Tibial nerve (tissue), 4 donors: ENCODE data around the gene KIAA1217. TPM values are rescaled to one million over a fixed set of nuclear protein-coding genes. Genes with fewer than 3 reads are reported as not detected.

Experiments
- DNase-seq, 2 donors: peaks; one replicate each; pipeline ENCODE4 v3.0.0-alpha.2; 2019; ENCODE audit warnings: low spot score in 2 of 2
- H3K27ac ChIP-seq, 4 donors: fragments of 200-600 bp; sonication (generic) in 3 of 4; one replicate each; pipeline ENCODE4 v1.5.1; 2017 to 2019; ENCODE audit warnings: mild to moderate bottlenecking in 1 of 4
- H3K27me3 ChIP-seq, 2 donors: fragments of 200-600 bp; sonication (generic) in 1 of 2; one replicate each; pipeline versions ENCODE4 v1.5.1 to v1.6.0; 2017 to 2019
- H3K36me3 ChIP-seq, 3 donors: fragments of 200-600 bp; sonication (generic); one replicate each; pipeline ENCODE4 v1.5.1; 2018 to 2019
- H3K4me1 ChIP-seq, 4 donors: fragments of 200-600 bp; sonication (generic) in 3 of 4; one replicate each; pipeline ENCODE4 v1.5.1; 2017 to 2019
- H3K4me3 ChIP-seq, 4 donors: fragments of 200-600 bp; sonication (generic) in 3 of 4; one replicate each; pipeline ENCODE4 v1.5.1; 2017 to 2019; ENCODE audit warnings: mild to moderate bottlenecking in 1 of 4, moderate library complexity in 1 of 4
- H3K9me3 ChIP-seq, 4 donors: fragments of 200-600 bp; sonication (generic) in 3 of 4; one replicate each; pipeline ENCODE4 v1.5.1; 2017 to 2019
- EP300 ChIP-seq, 2 donors: sonication (generic); formaldehyde crosslinking; IDR thresholded peaks; one replicate each; pipeline ENCODE4 v1.6.1; 2017; ENCODE audit warnings: antibody characterized with exemption in 2 of 2, mild to moderate bottlenecking in 1 of 2
- POLR2A ChIP-seq, 2 donors: fragments of 450-650 bp; IDR thresholded peaks; one replicate each; pipeline ENCODE4 v1.6.1; 2017; ENCODE audit warnings: antibody characterized with exemption in 2 of 2, mild to moderate bottlenecking in 2 of 2, moderate library complexity in 2 of 2
- WGBS, 2 donors: methylation state at CpG; one replicate each; pipeline ENCODE4 v1.1.5; 2018; 5-methylcytosine and 5-hydroxymethylcytosine counted together
- total RNA-seq, 4 donors: library from RNA; depleted of rRNA; stranded (reverse); fragments of >200 nt; gene quantifications; one replicate each; pipeline ENCODE4 v1.1.0, GENCODE V29; 2016
- TF ChIP-seq, protein P1 (sequence below), 5 experiments: fragments of 200-600 bp in 3 of 5; fragments of 450-650 bp in 2 of 5; sonication (generic) in 3 of 5; IDR thresholded peaks; one replicate each; pipeline ENCODE4 v1.5.1; 2016 to 2019; ENCODE audit warnings: antibody characterized with exemption in 5 of 5, mild to moderate bottlenecking in 3 of 5, moderate library complexity in 2 of 5

KIAA1217 gene
- total RNA-seq, 4 donors from 2014 or later, result 38.5 to 88.1 (median 58.3) TPM

DNA sequence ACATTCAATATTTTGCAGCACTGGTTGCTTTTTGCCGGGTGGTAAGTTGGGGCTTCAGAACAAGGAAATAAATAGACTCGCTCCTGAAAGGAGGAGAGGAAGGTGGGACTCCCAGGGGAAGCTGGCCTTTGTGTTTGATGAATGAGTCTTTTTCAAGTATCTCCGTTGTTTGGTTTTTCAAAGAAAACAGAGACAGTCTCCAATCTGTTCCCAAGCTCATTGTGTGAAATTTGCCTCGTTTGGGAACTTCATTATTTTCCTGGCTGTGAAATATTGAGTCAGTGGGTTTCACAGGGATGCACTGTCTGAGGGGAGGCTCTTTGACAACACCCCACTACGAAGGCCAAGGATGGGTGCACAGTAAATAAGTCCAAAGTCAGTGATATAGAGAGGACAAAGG, 38.7 kb upstream of the KIAA1217 start:
- WGBS, 2 donors, result 56 to 67% methylated on average over 5 of the region's 5 CpGs
- Histone ChIP-seq H3K4me3 (no peak overlapping the region), H3K27me3 (no peaks in the 10 kb centered on the region), H3K4me1 (no peaks in the 10 kb centered on the region), H3K27ac (no peak overlapping the region), H3K9me3 (peaks cover 0 to 3% (median 0%) of the 10 kb centered on the region in 4 donors), H3K36me3 (no peaks in the 10 kb centered on the region)
- no peak for TF ChIP-seq EP300 (IDR thresholded peaks at IDR 0.05)
- TF ChIP-seq, protein P1, sequence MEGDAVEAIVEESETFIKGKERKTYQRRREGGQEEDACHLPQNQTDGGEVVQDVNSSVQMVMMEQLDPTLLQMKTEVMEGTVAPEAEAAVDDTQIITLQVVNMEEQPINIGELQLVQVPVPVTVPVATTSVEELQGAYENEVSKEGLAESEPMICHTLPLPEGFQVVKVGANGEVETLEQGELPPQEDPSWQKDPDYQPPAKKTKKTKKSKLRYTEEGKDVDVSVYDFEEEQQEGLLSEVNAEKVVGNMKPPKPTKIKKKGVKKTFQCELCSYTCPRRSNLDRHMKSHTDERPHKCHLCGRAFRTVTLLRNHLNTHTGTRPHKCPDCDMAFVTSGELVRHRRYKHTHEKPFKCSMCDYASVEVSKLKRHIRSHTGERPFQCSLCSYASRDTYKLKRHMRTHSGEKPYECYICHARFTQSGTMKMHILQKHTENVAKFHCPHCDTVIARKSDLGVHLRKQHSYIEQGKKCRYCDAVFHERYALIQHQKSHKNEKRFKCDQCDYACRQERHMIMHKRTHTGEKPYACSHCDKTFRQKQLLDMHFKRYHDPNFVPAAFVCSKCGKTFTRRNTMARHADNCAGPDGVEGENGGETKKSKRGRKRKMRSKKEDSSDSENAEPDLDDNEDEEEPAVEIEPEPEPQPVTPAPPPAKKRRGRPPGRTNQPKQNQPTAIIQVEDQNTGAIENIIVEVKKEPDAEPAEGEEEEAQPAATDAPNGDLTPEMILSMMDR (IDR thresholded peaks at IDR 0.05), result no peak
- TF ChIP-seq POLR2A (IDR thresholded peaks at IDR 0.05), result no peak
- no peak for DNase-seq

DNA sequence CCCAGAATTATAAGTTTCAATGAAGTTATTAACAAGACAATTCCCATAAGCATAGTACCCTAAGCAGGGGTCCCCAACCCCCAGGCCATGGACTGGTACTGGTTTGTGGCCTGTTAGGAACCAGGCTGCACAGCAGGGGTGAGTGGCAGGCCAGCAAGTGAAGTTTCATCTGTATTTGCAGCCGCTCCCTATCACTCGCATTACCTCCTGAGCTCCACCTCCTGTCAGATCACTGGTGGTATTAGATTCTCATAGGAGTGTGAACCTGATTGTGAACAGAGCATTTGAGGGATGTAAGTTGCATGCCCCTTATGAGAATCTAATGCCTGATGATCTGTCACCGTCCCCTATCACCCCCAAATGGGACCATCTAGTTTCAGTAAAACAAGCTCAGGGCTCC, 36.0 kb upstream of the KIAA1217 start:
- no peaks in the 10 kb centered on the region for H3K36me3 ChIP-seq
- WGBS, 2 donors, result 96 to 97% methylated on average over 3 of the region's 3 CpGs
- H3K9me3 ChIP-seq, result peaks cover 0 to 13% (median 0%) of the 10 kb centered on the region in 4 donors
- H3K4me1 ChIP-seq, result no peaks in the 10 kb centered on the region
- no peak for DNase-seq
- no peak for TF ChIP-seq POLR2A (IDR thresholded peaks at IDR 0.05)
- no peak for TF ChIP-seq EP300 (IDR thresholded peaks at IDR 0.05)
- TF ChIP-seq, protein P1 (IDR thresholded peaks at IDR 0.05), result no peak
- H3K27ac ChIP-seq, result no peak overlapping the region
- no peak overlapping the region for H3K4me3 ChIP-seq
- H3K27me3 ChIP-seq, result no peaks in the 10 kb centered on the region

DNA sequence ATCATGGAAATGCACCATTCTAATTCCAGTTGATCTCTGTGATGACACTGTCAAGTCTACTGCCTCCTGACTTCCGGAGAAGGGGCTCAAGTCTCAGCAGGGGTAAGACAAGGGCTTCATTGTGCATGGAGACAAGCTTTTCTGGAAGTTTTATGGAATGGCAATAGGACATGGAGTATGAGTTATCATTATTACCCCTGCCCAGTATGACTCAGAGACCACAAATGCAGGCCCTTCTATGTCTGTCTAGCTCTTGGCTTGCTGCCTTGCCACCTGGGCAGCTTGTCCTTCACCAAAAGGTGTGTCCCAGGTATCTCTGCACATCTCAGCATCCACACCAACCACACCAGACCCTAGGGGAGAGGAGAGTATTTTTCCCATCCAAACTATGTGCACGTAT, 34.9 kb upstream of the KIAA1217 start:
- Histone ChIP-seq H3K4me3 (no peak overlapping the region), H3K27ac (no peak overlapping the region), H3K27me3 (no peaks in the 10 kb centered on the region), H3K9me3 (peaks cover 0 to 24% (median under 1%) of the 10 kb centered on the region in 4 donors), H3K36me3 (no peaks in the 10 kb centered on the region), H3K4me1 (no peaks in the 10 kb centered on the region)
- TF ChIP-seq EP300 (IDR thresholded peaks at IDR 0.05), result no peak
- TF ChIP-seq, protein P1 (IDR thresholded peaks at IDR 0.05), result no peak
- TF ChIP-seq POLR2A (IDR thresholded peaks at IDR 0.05), result no peak
- 72 to 82% methylated on average over 2 of the region's 2 CpGs for WGBS, 2 donors
- DNase-seq, result no peak

DNA sequence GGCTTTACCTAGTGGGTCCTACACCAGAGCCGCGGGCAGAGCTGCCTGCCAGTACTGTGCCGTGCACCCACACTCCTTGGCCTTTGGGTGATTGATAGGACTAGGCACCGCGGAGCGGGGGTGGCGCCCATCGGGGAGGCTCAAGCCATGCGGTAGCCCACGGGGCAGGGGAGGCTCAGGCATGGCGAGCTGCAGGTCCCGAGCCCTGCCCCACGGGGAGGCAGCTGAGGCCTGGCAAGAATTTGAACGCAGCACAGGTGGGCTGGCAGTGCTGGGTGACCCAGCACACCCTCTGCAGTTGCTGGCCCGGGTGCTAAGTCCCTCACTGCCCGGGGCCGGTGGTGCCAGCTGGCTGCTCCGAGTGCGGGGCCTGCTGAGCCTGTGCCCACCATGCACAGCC, 32.3 kb upstream of the KIAA1217 start:
- TF ChIP-seq POLR2A (IDR thresholded peaks at IDR 0.05) (no peak), EP300 (IDR thresholded peaks at IDR 0.05) (no peak)
- Histone ChIP-seq H3K36me3 (no peaks in the 10 kb centered on the region), H3K27me3 (no peaks in the 10 kb centered on the region), H3K4me1 (no peaks in the 10 kb centered on the region), H3K9me3 (peaks cover 0 to 30% (median 3%) of the 10 kb centered on the region in 4 donors), H3K4me3 (no peak overlapping the region), H3K27ac (no peak overlapping the region)
- 94 to 97% methylated on average over 6 to 18 of the region's 19 CpGs for WGBS, 2 donors
- no peak for DNase-seq

DNA sequence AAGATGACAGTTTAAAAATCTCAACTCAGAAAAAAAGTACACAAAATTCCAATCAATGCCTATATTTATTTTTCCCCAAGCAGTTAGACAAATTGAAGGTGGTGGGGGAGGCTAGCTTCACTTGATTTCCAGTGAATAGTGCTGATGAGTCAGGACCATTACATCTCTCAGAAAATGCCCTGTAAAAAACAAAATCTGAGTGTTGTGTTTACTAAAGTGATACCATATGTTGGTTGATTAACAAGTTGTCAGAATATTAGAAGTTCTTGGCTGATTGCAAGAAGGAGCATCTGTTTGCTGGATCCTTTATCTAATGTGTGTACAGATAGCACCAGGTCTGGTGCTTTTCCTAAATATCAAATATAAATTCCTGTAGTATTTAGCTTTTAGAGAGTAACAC, 31.3 kb upstream of the KIAA1217 start:
- Histone ChIP-seq H3K36me3 (no peaks in the 10 kb centered on the region), H3K9me3 (peaks cover 0 to 30% (median 3%) of the 10 kb centered on the region in 4 donors), H3K4me3 (no peak overlapping the region), H3K27ac (no peak overlapping the region), H3K4me1 (no peaks in the 10 kb centered on the region), H3K27me3 (no peaks in the 10 kb centered on the region)
- TF ChIP-seq POLR2A (IDR thresholded peaks at IDR 0.05) (no peak), EP300 (IDR thresholded peaks at IDR 0.05) (no peak)
- TF ChIP-seq, protein P1 (IDR thresholded peaks at IDR 0.05), result no peak
- DNase-seq, result no peak

DNA sequence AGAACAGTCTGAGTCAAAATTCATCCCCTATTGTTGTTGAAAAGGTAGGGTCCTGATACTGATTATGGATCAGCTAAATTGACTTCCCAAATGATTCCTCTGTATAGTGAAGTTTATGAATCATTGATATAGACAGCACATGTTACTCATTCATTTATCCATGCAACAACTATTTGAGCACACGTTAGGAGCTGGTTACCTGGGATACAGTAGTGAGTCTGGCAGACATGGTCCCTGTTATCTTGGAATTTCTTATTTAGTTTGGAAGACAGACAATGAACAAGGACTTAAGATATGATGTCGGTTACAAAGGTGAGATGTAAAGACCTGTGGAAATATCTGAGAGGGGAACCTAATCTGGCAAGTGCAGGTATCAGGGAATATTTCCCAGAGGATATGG, 28.0 kb upstream of the KIAA1217 start:
- Histone ChIP-seq H3K27ac (no peak overlapping the region), H3K27me3 (no peaks in the 10 kb centered on the region), H3K4me3 (no peak overlapping the region), H3K36me3 (no peaks in the 10 kb centered on the region), H3K9me3 (peaks cover 0 to 26% (median 3%) of the 10 kb centered on the region in 4 donors), H3K4me1 (no peaks in the 10 kb centered on the region)
- 81 to 83% methylated on average over 2 of the region's 2 CpGs for WGBS, 2 donors
- TF ChIP-seq EP300 (IDR thresholded peaks at IDR 0.05) (no peak), POLR2A (IDR thresholded peaks at IDR 0.05) (no peak)
- TF ChIP-seq, protein P1 (IDR thresholded peaks at IDR 0.05), result no peak
- DNase-seq, result no peak
